Measurements from ENCODE around the gene TPK1. TPM values are rescaled to one million over a fixed set of nuclear protein-coding genes. Genes with fewer than 3 reads are reported as not detected.

Gene TPK1
- polyA plus RNA-seq, 1 donor from 2014 or later: 3.5 TPM

- TF ChIP-seq POLR2AphosphoS5 (IDR thresholded peaks at IDR 0.05) (no peak), EZH2 (IDR thresholded peaks at IDR 0.05; ENCODE audit: borderline replicate concordance, insufficient read depth, low read length, poor library complexity, severe bottlenecking) (no peak), MXI1 (conservative IDR thresholded peaks at IDR 0.05; ENCODE audit: poor library complexity, severe bottlenecking) (no peak), EP300 (conservative IDR thresholded peaks at IDR 0.05; ENCODE audit: poor library complexity, severe bottlenecking) (no peak), CTCF (IDR thresholded peaks at IDR 0.05; ENCODE audit: poor library complexity, severe bottlenecking) (no peak)
- TF ChIP-seq, protein P1, sequence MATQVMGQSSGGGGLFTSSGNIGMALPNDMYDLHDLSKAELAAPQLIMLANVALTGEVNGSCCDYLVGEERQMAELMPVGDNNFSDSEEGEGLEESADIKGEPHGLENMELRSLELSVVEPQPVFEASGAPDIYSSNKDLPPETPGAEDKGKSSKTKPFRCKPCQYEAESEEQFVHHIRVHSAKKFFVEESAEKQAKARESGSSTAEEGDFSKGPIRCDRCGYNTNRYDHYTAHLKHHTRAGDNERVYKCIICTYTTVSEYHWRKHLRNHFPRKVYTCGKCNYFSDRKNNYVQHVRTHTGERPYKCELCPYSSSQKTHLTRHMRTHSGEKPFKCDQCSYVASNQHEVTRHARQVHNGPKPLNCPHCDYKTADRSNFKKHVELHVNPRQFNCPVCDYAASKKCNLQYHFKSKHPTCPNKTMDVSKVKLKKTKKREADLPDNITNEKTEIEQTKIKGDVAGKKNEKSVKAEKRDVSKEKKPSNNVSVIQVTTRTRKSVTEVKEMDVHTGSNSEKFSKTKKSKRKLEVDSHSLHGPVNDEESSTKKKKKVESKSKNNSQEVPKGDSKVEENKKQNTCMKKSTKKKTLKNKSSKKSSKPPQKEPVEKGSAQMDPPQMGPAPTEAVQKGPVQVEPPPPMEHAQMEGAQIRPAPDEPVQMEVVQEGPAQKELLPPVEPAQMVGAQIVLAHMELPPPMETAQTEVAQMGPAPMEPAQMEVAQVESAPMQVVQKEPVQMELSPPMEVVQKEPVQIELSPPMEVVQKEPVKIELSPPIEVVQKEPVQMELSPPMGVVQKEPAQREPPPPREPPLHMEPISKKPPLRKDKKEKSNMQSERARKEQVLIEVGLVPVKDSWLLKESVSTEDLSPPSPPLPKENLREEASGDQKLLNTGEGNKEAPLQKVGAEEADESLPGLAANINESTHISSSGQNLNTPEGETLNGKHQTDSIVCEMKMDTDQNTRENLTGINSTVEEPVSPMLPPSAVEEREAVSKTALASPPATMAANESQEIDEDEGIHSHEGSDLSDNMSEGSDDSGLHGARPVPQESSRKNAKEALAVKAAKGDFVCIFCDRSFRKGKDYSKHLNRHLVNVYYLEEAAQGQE (IDR thresholded peaks at IDR 0.05; ENCODE audit: borderline replicate concordance): no peak
- H3K36me3 ChIP-seq (ENCODE audit: insufficient read depth, low read length): no peaks in the 10 kb centered on the region
- H3F3A ChIP-seq (ENCODE audit: insufficient read depth, low read length, poor library complexity, severe bottlenecking): no peaks in the 10 kb centered on the region
- no peak overlapping the region for H2AFZ ChIP-seq (ENCODE audit: low read depth, low read length)
- H3K27me3 ChIP-seq (ENCODE audit: insufficient read depth, low read depth, low read length): no peaks in the 10 kb centered on the region
- no peaks in the 10 kb centered on the region for H4K20me1 ChIP-seq (ENCODE audit: insufficient read depth)
- no peaks in the 10 kb centered on the region for H3K79me2 ChIP-seq (replicated peaks; ENCODE audit: insufficient read depth, low read length)
- no peak overlapping the region for H3K27ac ChIP-seq (ENCODE audit: low read length)
- H3K9me2 ChIP-seq (ENCODE audit: insufficient read depth, low read length): no peaks in the 10 kb centered on the region
- no peak overlapping the region for H3K9ac ChIP-seq (ENCODE audit: low read length)
- no peak overlapping the region for H3K4me2 ChIP-seq (ENCODE audit: low read length)
- no peaks in the 10 kb centered on the region for H3K9me3 ChIP-seq (ENCODE audit: low read length)
- H3K4me3 ChIP-seq (ENCODE audit: low read length): no peak overlapping the region
Measured at GRCh38 chr7:144445590-144445989, 390.3 kb downstream of the TPK1 start.

DNA sequence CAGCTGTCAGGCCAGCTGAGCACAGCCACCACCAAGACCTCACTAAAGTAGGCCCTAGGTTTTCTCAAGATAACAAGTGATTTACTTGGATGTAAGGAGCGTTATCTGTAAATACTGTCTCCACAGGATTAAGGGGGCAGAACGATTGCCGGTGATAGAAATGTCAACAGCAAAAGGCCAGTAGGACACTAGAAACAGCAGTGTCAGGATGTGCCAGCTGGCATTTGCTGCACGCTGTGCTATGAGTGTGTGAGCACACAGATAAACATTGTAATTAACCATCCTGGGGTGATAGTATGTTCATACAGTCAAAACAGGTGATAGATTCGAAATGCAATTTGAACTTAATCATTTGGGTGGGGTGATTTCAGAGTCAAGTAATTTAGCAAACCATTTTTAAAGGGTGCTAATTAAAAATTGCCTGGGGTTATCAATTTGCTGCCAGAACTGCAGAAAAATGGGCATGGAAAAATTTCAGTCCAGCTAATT lies 396.1 kb downstream of the TPK1 start:
- TF ChIP-seq EZH2 (IDR thresholded peaks at IDR 0.05; ENCODE audit: borderline replicate concordance, insufficient read depth, low read length, poor library complexity, severe bottlenecking) (no peak), POLR2AphosphoS5 (IDR thresholded peaks at IDR 0.05) (no peak), SMC3 (conservative IDR thresholded peaks at IDR 0.05; ENCODE audit: poor library complexity) (no peak), EP300 (conservative IDR thresholded peaks at IDR 0.05; ENCODE audit: poor library complexity, severe bottlenecking) (no peak), MXI1 (conservative IDR thresholded peaks at IDR 0.05; ENCODE audit: poor library complexity, severe bottlenecking) (no peak), TAF1 (IDR thresholded peaks at IDR 0.05; ENCODE audit: low read depth) (no peak), CTCF (IDR thresholded peaks at IDR 0.05; ENCODE audit: poor library complexity, severe bottlenecking) (no peak)
- TF ChIP-seq, protein P1 (IDR thresholded peaks at IDR 0.05; ENCODE audit: borderline replicate concordance): no peak
- Histone ChIP-seq H3K4me2 (ENCODE audit: low read length) (no peak overlapping the region), H3K9ac (ENCODE audit: low read length) (no peak overlapping the region), H3K79me2 (replicated peaks; ENCODE audit: insufficient read depth, low read length) (no peaks in the 10 kb centered on the region), H3K4me3 (ENCODE audit: low read length) (no peak overlapping the region), H3K27me3 (ENCODE audit: insufficient read depth, low read depth, low read length) (no peaks in the 10 kb centered on the region), H3K9me2 (ENCODE audit: insufficient read depth, low read length) (no peaks in the 10 kb centered on the region), H3K9me3 (ENCODE audit: low read length) (no peaks in the 10 kb centered on the region), H3K36me3 (ENCODE audit: insufficient read depth, low read length) (no peaks in the 10 kb centered on the region), H3F3A (ENCODE audit: insufficient read depth, low read length, poor library complexity, severe bottlenecking) (no peaks in the 10 kb centered on the region), H2AFZ (ENCODE audit: low read depth, low read length) (no peak overlapping the region), H3K27ac (ENCODE audit: low read length) (no peak overlapping the region), H4K20me1 (ENCODE audit: insufficient read depth) (no peaks in the 10 kb centered on the region)
